SKM-1 (cell line): ENCODE measurements around the gene CCDC91.
A peak's percentile ranks its signal among the peaks of the same experiment; 100 is the strongest.
"Not testable (repeated sequence)": the region's sequence is repeated elsewhere in the genome, so short reads cannot be mapped to it uniquely, and the experiment has no call there.

Experiments used
- DNase-seq: peaks from one replicate; lab custom pipeline; 2025; ENCODE audit not compliant: unreplicated experiment; lab: John Stamatoyannopoulos, UW

The CCDC91 gene

GRCh38 chr12:28278960-28279359 is 88.7 kb downstream of the CCDC91 start:
- no peak for DNase-seq

DNA sequence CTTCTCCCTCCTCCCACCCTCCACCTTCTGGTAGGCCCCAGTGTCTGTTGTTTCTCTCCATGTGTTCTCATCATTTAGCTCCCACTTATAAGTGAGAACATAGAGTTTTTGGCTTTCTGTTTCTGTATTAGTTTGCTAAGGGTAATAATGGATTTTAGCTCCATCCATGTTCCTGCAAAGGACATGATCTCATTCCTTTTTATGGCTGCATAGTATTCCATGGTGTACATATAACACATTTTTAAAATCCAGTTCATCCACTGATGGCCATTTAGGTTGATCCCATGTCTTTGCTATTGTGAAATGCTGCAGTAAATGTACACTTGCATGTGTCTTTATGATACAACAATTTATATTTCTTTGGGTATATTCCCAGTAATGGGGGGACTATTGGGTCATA is 96.1 kb downstream of the CCDC91 start:
- no peak for DNase-seq

- DNase-seq: no peak
Measured at GRCh38 chr12:28290262-28290661, 100.0 kb downstream of the CCDC91 start.

DNA sequence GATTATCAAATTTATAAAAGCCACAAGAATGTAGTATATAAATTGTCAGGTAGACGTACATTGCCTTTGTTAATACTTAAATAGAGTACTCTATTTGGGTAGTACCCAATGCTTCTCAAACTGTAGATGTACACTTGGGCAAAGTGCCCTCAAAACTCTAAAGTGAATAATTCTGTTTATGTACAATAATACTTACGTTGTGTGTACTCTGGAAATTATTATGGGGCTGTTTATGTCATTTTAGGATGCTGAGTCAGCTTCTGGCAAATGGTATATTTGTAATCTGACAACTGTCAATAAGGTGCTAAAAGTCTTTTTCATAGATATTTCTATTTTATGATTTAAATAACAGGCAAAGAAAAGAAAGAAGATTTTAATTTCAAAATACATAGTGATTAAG is 102.4 kb downstream of the CCDC91 start:
- DNase-seq: no peak

DNA sequence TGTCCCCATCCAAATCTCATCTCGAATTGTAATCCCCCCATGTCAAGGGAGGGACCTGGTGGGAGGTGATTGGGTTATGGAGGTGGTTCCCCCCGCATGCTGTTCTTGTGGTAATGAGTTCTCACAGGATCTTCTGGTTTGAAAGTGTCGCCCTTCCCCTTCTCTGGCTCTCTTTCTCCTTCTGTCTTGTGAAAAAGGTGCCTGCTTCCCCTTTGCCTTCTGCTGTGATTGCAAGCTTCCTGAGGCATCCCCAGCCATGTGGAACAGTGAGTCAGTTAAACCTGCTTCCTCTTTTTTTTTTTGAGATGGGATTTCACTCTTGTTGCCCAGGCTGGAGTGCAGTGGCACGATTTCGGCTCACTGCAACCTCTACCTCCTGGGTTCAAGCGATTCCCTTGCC is 104.0 kb downstream of the CCDC91 start:
- peak; percentile 1 for DNase-seq

GRCh38 chr12:28296287-28296686 is 106.0 kb downstream of the CCDC91 start:
- no peak for DNase-seq

GRCh38 chr12:28303192-28303591 is 112.9 kb downstream of the CCDC91 start:
- DNase-seq: no peak

- DNase-seq: no peak
Measured at GRCh38 chr12:28306535-28306934, 116.3 kb downstream of the CCDC91 start.

DNA sequence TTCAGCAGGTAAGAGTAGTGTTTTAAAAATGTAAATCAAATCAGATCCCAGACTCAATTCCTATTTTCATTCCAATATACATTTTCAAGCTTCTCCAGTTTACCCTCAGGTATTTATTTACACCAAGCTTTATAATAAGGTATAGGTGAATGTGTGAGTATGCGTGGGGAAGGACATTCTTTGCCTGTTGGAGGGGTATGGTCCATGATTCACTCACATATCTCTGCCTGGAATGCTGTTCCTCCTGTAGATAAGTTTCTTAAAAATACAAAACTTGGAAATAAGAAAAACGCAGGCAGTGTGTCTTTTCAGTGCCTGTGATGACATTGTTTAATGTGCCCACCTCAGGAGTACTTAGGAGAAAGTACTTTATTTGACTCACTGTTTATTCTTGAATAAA is 118.6 kb downstream of the CCDC91 start:
- DNase-seq: no peak

DNA sequence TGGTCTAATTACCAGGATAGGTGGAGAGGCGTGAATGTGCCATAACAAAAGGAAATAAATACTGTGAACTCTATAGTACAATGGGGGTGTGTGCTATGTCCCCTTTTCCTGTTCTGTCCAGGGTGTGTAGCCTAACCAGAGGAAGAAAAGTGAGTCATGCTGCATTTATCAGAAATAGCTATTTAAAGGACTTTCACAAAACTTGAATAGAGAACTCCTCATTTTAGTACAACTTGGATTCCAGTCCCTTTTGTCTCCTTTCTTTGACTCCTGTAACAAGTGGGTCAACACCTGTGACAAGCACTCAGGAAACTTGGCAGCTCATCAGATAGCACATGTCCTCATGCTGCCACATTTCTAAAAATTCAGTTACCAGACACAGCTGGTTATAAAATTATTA is 123.4 kb downstream of the CCDC91 start:
- no peak for DNase-seq

- DNase-seq: no peak
Measured at GRCh38 chr12:28316049-28316448, 125.8 kb downstream of the CCDC91 start.

- DNase-seq: no peak
Measured at GRCh38 chr12:28318273-28318672, 128.0 kb downstream of the CCDC91 start.

GRCh38 chr12:28320353-28320752 is 130.1 kb downstream of the CCDC91 start:
- no peak for DNase-seq

GRCh38 chr12:28327722-28328121 is 137.5 kb downstream of the CCDC91 start:
- no peak for DNase-seq

GRCh38 chr12:28328967-28329366 is 138.7 kb downstream of the CCDC91 start:
- DNase-seq: no peak

DNA sequence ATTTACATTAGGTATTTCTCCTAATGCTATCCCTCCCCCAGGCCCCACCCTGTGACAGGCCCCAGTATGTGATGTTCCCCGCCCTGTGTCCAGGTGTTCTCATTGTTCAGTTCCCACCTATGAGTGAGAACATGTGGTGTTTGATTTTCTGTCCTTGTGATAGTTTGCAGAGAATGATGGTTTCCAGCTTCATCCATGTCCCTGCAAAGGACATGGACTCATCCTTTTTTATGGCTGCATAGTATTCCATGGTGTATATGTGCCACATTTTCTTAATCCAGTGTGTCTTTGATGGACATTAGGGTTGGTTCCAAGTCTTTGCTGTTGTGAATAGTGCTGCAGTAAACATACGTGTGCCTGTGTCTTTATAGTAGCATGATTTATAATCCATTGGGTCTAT is 139.5 kb downstream of the CCDC91 start:
- not testable (repeated sequence) for DNase-seq

- not testable (repeated sequence) for DNase-seq
Measured at GRCh38 chr12:28330232-28330631, 140.0 kb downstream of the CCDC91 start.

- DNase-seq: no peak
Measured at GRCh38 chr12:28331130-28331529, 140.9 kb downstream of the CCDC91 start.

- no peak for DNase-seq
Measured at GRCh38 chr12:28340261-28341045, 150.2 kb downstream of the CCDC91 start.

DNA sequence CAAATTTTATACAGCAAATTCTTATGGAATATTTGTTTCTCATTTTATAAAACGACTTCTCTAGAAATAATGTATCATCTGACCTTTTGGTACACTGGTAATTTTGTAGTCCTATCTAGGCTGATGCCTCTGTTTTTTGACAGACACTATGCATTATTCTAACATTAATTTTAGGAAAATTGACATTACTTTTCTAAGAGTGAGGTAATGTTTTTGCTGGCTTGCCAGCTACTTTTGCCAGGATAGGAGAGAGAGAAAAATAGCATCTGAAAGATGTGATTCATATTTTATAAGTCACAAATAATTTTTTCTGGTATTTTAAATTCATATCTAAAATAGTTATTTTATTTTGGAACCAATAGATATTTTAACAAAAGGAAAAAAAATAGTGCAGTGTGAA is 153.5 kb downstream of the CCDC91 start:
- DNase-seq: no peak

GRCh38 chr12:28346567-28346966 is 156.3 kb downstream of the CCDC91 start:
- no peak for DNase-seq

DNA sequence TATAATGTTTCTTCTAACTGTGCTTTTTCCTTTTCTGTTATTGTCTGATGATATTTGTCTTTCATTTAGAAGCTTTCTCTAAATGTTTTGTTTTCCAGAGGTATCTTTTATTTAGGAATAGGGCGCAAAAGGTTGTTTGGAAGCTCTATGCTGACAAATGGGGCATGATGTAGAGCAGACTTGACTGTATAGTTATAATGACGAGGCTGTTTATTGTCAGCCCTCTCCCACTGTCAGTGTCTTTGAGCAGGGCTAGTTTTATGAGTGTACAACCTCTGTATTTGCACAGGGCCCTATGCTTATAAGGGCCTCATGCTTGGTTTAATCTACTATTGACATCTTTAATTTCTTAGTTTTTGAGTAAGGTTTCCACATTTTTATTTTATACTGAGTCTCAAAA is 158.9 kb downstream of the CCDC91 start:
- DNase-seq: no peak

- DNase-seq: no peak
Measured at GRCh38 chr12:28350502-28350901, 160.2 kb downstream of the CCDC91 start.
